Stimulated activated CD4-positive, alpha-beta T cell treated with anti-CD3 and anti-CD28 coated beads, Interleukin-15, amount 100 ng/mL, for 1 hour (primary cell): ENCODE data around the gene SPINK1.
"Not testable (repeated sequence)": the region's sequence is repeated elsewhere in the genome, so short reads cannot be mapped to it uniquely, and the experiment has no call there.

Experiments used
- DNase-seq, 2 donors: peaks; one replicate each; pipeline ENCODE4 v3.0.0-alpha.2; 2020; ENCODE audit warnings: low read depth in 1 of 2, low spot score in 1 of 2

The SPINK1 gene

GRCh38 chr5:147809830-147810666, 21.4 kb downstream of the SPINK1 start:
- DNase-seq, result no peak

- no peak for DNase-seq
Measured at GRCh38 chr5:147805030-147805454, 26.4 kb downstream of the SPINK1 start.

- DNase-seq, result no peak
Measured at GRCh38 chr5:147804334-147804733, 27.1 kb downstream of the SPINK1 start.

GRCh38 chr5:147803926-147804325, 27.5 kb downstream of the SPINK1 start:
- no peak for DNase-seq

- DNase-seq, result not testable (repeated sequence)
Measured at GRCh38 chr5:147803161-147803560, 28.3 kb downstream of the SPINK1 start.

- no peak for DNase-seq
Measured at GRCh38 chr5:147801461-147801860, 30.0 kb downstream of the SPINK1 start.

GRCh38 chr5:147800491-147800890, 31.0 kb downstream of the SPINK1 start:
- no peak for DNase-seq

GRCh38 chr5:147796556-147797308, 34.7 kb downstream of the SPINK1 start:
- no peak for DNase-seq

- DNase-seq, result no peak
Measured at GRCh38 chr5:147791181-147791580, 40.3 kb downstream of the SPINK1 start.

- DNase-seq, result no peak
Measured at GRCh38 chr5:147789820-147790219, 41.7 kb downstream of the SPINK1 start.

GRCh38 chr5:147788023-147788422, 43.4 kb downstream of the SPINK1 start:
- no peak for DNase-seq

- DNase-seq, result no peak
Measured at GRCh38 chr5:147786142-147786541, 45.3 kb downstream of the SPINK1 start.

GRCh38 chr5:147784146-147784987, 47.1 kb downstream of the SPINK1 start:
- no peak for DNase-seq

- DNase-seq, result peak; percentile 47 to 70
Measured at GRCh38 chr5:147782110-147783028, 49.1 kb downstream of the SPINK1 start, which contains the start of gene JAKMIP2. Gene JAKMIP2, minus strand, starts transcription at chr5:147782728. Its CDS starts 110,922 bp downstream, at chr5:147671806.

- DNase-seq, result no peak
Measured at GRCh38 chr5:147780924-147781573, 50.4 kb downstream of the SPINK1 start.

GRCh38 chr5:147779694-147780093, 51.8 kb downstream of the SPINK1 start:
- DNase-seq, result no peak

GRCh38 chr5:147776989-147777388, 54.5 kb downstream of the SPINK1 start:
- DNase-seq, result no peak
